NB4 (cell line): ENCODE data around the gene MLLT6.

Source experiments
- MYC ChIP-seq: IDR thresholded peaks from 2 replicates; pipeline ENCODE4 v1.6.1; 2011; ENCODE audit warnings: low read depth, low read length
- POLR2A ChIP-seq: IDR thresholded peaks from 2 replicates; pipeline ENCODE4 v1.6.1; 2011; ENCODE audit warnings: mild to moderate bottlenecking; ENCODE audit not compliant: insufficient read length; ENCODE audit errors: extremely low read depth
- TF ChIP-seq, protein P1 (sequence below): IDR thresholded peaks from 2 replicates; pipeline ENCODE4 v1.6.1; 2011; ENCODE audit warnings: low read depth, low read length
- TF ChIP-seq, protein P2 (sequence below): IDR thresholded peaks from one replicate; pipeline ENCODE4 v1.5.1; 2012; ENCODE audit warnings: low read depth, low read length

DNA sequence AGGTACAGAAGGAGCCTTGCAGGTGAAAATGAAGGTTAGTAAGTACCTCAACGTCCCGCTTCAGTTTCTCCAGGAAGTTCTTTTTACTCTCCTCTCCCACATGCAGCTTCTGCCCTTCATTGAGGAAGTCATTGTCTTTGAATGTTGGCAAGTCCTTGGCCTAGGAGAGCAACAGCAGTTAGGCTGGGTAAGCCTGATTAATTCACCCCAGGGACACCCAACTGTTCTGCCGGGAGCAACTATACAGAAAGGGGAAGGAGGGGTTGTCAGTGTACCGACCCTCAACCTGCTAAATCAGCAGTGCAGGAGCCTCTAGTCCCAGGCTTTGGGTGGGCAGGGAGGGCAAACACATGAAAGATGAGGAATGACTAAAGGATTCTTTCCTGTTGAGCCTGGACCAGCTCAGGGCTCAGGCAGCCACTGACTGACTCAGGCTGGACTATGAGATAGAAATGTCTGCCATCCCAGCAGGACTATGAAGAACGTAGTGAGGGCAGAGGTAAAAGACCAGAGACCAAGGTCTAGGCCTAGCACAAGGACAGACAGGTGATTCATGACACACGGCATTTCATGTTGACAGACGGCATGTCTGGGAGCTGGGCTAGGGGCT is 72.7 kb downstream of the MLLT6 start:
- TF ChIP-seq, protein P1, sequence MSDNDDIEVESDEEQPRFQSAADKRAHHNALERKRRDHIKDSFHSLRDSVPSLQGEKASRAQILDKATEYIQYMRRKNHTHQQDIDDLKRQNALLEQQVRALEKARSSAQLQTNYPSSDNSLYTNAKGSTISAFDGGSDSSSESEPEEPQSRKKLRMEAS = no peak
- TF ChIP-seq, protein P2, sequence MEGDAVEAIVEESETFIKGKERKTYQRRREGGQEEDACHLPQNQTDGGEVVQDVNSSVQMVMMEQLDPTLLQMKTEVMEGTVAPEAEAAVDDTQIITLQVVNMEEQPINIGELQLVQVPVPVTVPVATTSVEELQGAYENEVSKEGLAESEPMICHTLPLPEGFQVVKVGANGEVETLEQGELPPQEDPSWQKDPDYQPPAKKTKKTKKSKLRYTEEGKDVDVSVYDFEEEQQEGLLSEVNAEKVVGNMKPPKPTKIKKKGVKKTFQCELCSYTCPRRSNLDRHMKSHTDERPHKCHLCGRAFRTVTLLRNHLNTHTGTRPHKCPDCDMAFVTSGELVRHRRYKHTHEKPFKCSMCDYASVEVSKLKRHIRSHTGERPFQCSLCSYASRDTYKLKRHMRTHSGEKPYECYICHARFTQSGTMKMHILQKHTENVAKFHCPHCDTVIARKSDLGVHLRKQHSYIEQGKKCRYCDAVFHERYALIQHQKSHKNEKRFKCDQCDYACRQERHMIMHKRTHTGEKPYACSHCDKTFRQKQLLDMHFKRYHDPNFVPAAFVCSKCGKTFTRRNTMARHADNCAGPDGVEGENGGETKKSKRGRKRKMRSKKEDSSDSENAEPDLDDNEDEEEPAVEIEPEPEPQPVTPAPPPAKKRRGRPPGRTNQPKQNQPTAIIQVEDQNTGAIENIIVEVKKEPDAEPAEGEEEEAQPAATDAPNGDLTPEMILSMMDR = no peak
- no peak for TF ChIP-seq MYC
- TF ChIP-seq POLR2A = no peak
